GM19193 (cell line): ENCODE results near the gene UNC93A.

Experiments used
- POLR2A ChIP-seq: IDR thresholded peaks from 4 replicates; pipeline ENCODE4 v1.6.1; 2011; ENCODE audit not compliant: insufficient read depth, insufficient read length; ENCODE audit errors: extremely low read depth

The UNC93A gene

DNA sequence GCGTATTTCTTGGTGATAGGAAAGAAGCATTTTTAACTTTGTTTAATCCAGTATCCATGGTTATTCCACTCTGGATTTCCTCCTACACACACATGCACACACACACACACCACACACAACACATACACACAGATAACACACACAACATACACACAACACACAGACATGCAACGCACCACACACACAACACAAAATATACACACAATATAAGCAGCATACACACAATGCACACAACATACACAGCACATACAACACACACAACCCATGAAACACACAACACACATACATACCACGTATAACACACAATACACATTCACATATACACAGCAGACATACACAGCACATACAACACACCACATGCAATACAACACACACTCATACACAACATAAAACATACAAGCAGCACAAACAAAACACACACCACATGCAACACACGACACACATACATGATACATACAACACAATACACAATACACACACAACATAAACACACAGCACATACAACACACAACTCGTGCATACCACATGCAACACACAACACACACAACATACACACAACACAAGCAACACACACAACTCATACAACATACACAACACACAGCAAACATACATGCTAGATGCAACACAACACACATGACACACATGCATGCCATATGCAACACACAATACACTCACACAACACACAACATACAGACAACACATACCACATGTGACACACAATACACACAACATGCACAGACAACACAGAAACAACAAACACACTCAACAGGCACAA is 46.7 kb downstream of the UNC93A start:
- no peak for TF ChIP-seq POLR2A

DNA sequence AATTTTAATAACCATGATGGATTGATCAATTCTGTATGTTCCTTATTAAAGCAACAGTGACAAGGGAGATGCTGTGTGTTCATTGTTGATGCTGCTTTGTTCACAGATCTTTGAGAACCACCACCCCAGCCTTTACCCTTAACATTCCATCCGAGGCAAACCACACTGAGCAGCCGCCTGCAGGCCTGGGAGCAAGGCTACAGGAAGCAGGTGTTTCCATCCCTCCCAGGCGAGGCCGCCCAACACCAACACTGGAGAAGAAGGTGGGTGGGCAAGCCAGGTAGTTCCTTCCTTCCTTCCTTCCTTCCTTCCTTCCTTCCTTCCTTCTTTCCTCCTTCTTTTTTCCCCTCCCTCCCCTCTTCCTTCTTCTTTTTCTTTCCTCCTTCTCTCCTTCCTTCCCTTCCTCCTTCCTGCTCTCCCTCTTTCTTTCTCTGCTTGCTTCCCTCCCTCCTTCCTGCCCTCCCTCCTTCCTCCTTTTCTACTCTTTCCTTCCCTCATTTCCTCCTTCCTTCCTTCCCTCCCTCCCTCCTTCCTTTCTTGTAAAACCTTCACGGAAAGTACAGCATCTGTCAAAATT is 47.5 kb downstream of the UNC93A start:
- no peak for TF ChIP-seq POLR2A

DNA sequence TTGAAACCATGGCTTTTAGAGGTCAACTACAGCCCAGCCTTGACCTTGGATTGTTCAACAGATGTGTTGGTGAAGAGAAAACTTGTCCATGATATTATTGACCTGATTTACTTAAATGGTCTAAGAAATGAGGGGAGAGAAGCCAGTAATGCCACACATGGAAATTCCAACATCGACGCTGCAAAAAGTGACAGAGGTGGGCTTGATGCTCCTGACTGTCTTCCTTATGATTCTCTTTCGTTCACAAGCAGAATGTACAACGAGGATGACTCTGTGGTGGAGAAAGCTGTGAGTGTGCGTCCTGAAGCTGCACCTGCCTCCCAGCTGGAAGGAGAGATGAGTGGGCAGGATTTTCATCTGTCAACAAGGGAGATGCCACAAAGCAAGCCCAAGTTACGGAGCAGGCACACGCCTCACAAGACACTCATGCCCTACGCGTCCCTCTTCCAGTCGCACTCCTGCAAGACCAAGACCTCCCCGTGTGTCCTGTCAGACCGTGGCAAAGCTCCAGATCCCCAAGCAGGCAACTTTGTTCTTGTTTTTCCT is 50.0 kb downstream of the UNC93A start:
- TF ChIP-seq POLR2A = no peak

DNA sequence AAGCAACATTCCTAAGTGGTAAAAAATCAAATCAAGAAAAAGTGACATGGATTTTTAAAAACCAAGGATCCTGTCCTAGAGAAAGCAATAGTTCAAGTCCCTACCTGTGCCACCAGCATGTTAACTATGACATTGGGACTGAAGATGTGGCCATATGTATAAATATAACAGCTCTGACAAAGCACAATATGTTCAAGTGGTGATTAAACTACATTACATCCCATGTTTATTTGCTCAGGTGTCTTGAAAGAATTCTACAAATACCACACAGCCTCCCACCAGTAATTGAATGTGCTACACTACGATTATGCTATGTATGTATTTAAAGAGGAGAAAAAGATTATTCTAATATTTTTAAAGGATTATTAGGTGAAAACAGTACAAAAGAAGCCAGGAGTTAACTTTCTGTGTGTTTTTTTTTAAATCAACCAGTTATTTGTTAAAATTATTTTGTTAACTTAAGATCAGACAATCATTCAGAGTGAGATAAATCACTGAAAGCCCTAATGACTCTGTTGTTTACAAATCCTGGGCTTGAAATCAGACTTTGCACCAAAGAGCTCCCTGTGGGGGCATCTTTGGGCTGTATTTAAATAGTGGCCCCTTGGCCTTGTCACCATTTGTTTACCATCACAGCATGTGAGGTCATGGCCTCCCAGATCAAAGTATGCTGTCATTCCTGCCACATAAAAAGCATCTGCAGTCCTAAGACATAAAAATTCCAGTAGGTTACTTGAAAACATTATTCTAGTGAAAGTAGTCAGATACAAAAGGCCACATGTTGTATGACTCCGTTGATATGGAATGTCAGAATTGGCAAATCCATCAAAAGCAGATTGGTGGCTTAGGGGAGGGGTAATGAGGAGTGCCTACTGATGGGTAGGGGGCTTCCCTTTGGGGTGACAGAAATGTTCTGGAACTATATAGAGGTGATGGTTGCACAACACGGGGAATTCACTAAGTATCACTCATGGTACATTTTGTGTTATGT is 50.8 kb downstream of the UNC93A start:
- no peak for TF ChIP-seq POLR2A

DNA sequence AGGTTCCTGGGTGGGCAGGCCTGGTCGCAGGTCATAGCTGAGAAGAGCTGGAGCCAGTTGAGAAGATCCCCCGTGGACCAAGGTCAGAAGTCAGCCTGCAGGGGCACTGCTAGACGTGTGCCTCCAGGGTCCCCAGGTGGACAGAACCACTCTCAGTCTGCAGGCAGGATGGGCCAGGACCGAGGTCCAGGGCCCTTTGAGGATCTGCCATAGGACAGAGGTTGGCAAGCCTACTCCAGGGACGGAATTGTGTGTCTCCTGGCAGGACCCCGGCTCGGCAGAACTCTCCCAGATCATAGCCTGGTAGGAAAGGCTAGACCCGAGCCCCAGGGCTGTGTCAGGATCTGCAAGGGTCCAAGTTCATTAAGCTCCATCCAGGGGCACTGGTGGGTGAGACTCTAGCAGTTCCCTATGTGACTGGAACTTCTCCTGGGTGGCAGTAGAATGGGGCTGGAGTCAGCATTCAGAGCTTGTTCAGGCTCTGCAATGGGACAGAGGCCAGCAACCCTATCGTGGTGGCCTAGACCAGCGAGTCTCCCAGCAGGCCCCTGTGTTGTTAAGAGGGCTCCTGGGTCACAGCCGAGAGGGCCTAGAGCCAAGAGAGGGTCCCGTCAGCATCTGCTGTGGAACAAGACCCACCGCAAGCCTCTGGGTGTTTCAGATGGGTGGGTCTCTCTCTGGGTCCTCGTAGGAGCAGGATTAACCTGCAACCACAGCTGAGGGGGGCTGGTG is 51.9 kb downstream of the UNC93A start:
- no peak for TF ChIP-seq POLR2A

DNA sequence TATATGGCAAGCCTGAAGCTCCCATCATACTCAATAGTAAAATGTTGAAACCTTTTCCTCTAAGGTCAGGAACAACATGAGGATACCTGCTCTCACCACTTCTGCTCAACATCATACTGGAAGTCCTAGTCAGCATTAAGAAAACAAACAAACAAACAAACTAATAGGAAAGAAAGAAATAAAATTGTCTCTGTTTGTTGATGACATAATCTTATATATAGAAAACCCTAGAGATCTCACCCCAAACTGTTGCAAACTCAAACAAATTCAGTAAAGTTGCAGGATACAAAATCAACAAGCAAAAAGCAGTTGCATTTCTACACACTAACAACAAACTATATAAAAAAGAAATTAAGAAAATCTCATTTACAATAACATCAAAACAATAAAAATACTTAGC is 54.2 kb downstream of the UNC93A start:
- no peak for TF ChIP-seq POLR2A

DNA sequence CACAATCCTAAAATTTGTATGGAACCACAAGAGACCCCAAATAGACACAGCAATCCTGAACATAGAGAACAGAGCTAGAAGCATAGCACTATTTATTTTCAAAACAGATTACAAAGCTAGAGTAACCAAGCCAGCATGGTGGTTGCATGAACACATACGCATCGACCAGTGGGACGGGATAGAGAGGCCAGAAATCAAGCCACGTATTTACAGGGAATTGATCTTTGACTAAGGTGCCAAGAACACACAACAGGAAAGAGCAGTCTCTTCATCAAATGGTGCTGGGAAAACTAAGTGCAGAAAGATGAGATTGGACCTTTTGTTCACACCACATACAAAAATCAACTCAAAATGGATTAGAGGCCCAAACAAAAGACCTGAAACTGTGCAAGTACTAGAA is 54.8 kb downstream of the UNC93A start:
- TF ChIP-seq POLR2A = no peak

DNA sequence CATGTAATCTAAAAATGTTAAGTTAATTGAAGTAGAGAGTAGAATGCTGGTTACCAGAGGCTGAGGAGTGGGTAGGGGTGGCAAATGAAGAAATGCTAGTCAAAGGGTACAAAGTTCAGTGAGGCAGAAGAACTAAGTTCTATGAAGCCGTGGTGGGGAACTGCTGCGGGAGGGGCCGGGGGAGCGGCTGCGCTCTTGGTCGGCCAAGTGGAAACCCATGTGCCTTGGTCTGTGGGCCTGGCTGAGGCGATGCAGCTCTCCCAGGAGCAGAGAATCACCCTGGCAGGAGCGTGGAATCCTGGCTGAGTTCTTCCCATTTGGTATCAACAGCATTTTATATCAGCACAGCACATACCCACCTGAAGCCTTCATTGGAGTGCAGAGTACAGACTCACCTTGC is 56.1 kb downstream of the UNC93A start:
- TF ChIP-seq POLR2A = no peak

DNA sequence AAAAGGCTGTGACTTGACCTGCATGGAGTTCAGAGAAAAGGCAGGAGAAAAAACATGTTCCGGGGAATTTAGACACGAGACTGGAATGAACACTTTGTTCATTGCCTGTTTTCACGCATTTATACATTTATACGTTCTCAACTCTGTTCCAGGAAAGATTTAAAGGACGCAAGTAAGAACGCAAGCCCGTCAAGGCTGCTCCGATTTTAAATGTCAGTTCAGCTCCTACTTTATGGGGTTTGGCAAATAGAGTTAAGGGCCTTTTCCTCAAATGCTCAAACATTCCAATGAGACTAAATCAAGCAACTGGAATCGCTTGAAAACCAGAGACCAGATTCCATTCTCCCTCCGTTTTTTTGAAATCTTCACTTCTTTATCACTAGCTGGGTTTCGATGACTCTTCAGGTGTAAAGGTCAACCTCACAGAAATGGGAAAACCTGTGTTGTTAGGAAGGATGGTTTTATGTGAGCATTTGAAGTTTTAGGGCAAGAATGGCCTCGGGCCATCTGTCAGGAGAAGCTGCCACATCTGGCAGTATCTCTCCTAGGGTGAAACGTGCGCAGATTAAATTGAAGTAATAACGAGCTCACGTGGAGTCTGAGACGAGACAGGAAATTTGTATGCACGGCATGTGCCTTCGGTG is 58.6 kb downstream of the UNC93A start:
- no peak for TF ChIP-seq POLR2A

DNA sequence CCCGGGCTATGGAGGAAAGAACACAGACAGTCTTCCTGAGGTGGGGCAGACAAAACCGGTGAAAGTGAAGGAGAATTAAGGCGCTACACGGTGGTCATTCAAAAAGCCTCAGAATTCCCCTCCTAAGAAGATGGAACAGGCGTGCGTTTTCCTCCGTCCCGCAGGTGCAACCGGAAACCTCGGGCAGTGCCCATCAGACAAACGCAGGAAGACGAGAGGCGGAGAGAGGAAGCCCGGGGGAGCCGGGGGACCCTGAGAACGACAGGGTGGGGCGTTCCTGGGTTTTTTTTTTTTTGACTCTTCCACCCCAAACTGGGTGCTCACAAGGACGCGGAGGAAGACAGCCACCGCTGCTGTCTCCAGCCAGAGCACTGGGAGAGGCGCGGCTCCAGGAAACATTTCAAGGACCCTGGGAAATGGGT is 59.2 kb downstream of the UNC93A start:
- no peak for TF ChIP-seq POLR2A

DNA sequence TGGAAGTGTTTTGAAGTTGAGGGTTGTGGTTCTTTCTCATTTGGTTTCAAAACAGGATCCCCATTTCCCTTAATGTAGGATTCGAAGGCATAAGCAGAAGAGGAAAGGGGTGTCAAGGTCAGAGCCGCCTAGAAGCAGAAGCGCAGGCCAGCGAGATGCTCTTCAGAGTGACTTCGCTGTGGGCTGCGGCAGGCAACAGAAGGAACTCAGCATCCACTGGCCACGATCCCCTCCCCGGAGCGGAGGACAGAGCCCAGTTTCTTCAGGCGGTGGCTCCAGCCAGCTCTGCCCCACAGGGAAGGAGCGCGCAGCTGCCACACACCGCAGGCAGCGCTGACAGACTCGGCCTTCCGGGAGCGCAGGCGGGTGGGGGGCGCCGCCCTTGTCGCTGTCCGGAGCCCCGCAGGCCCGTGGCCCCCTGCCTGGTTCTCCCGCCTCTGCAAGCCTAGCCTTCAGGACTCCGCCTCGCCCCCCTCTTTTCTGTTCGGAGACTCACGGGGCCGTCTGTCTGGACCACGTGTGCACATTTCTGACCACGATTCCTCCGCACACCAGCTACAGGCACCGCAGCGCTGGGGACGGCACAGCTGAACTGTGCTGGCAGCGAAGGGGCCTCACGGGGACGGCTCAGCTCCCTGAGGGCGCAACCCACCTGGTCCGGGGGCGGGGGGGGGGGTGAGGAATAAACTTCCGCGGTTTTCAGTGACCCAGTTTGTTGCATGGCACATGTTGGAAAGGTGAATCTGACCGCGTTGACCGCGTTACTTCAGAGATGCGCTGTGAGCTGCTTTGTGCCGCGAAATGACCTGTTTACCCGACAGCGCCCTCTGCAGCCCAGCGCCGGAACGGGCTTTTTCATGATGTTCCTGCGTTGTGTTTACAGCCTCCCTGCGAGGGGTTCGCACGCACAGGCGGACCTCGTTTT is 59.9 kb downstream of the UNC93A start:
- no peak for TF ChIP-seq POLR2A

DNA sequence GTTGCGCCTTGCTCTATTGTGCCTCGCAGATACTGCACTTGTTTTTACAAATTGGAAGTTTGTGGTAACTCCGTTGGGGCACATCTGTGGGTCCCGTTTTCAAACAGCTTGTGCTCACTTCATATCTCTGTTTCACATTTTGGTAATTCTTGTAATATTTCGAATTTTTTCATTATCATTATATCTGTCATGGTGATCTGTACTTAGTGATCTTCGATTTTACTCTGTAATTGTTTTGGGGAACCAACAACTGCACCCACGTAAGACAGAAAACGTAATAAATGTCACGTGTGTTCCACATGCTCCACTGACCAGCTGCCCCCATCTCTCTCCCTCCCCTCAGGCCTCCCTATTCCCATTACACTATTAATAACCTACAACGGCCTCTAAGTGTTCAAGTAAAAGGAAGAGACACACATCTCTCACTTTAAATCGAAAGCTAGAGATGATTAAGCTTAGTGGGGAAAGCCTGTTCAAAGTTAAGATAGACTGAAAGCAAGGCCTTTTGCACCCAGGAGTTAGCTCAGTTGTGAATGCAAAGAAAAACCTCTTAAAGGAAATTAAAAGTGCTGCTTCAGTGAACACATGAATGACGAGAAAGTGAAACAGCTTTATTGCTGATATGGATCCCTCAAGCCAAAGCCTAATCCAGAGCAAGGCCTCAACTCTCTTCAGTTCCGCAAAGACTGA is 60.7 kb downstream of the UNC93A start:
- TF ChIP-seq POLR2A = no peak
